ENCODE data around the gene GTF2E1. TPM values are rescaled to one million over a fixed set of nuclear protein-coding genes. Genes with fewer than 3 reads are reported as not detected.
A peak's percentile ranks its signal among the peaks of the same experiment; 100 is the strongest.

GTF2E1 gene
- total RNA-seq, 1 donor from 2014 or later: 78.2 TPM

GRCh38 chr3:120742849-120743365 lies 363 bp downstream of the GTF2E1 start:
- H2AFZ ChIP-seq (replicated peaks): peak overlapping the region; percentile 90
- H3K27me3 ChIP-seq: no peaks in the 10 kb centered on the region
- H3K27ac ChIP-seq: peak overlapping the region; percentile 32
- no peaks in the 10 kb centered on the region for H3K9me3 ChIP-seq (ENCODE audit: low read depth)
- H3K36me3 ChIP-seq: no peaks in the 10 kb centered on the region
- peak overlapping the region; percentile 98 for H3K27ac Mint-ChIP-seq
- H3K4me1 Mint-ChIP-seq: peaks cover 19% of the 10 kb centered on the region
- H3F3A ChIP-seq (ENCODE audit: low read depth): no peaks in the 10 kb centered on the region
- TF ChIP-seq CTCF (IDR thresholded peaks at IDR 0.05) (no peak), EZH2phosphoT487 (IDR thresholded peaks at IDR 0.05) (no peak), EZH2 (IDR thresholded peaks at IDR 0.05) (no peak)
- no peaks in the 10 kb centered on the region for H4K20me1 ChIP-seq (ENCODE audit: low read depth)
- peak overlapping the region; percentile 87 for H3K4me3 Mint-ChIP-seq
- H3K79me2 ChIP-seq (ENCODE audit: low read depth): peaks cover 58% of the 10 kb centered on the region
- peak overlapping the region; percentile 92 for H3K4me2 ChIP-seq
- peaks cover 2% of the 10 kb centered on the region for H3K9me3 Mint-ChIP-seq
- peaks cover 2% of the 10 kb centered on the region for H3K27me3 Mint-ChIP-seq (ENCODE audit: insufficient read depth, low read depth)
- H3K4me1 ChIP-seq: peaks cover 8% of the 10 kb centered on the region
- H3K4me3 ChIP-seq: peak overlapping the region; percentile 93
- peaks cover 7% of the 10 kb centered on the region for H3K36me3 Mint-ChIP-seq
- peak overlapping the region; percentile 86 for H3K9ac ChIP-seq
- no peak for DNase-seq (ENCODE audit: low spot score)

GRCh38 chr3:120743556-120744195 lies 1.1 kb downstream of the GTF2E1 start:
- no peak for DNase-seq (ENCODE audit: low spot score)

GRCh38 chr3:120745466-120745865 lies 2.9 kb downstream of the GTF2E1 start:
- TF ChIP-seq EZH2phosphoT487 (IDR thresholded peaks at IDR 0.05) (no peak), CTCF (IDR thresholded peaks at IDR 0.05) (no peak), EZH2 (IDR thresholded peaks at IDR 0.05) (no peak)
- no peak for DNase-seq (ENCODE audit: low spot score)
- Mint-ChIP-seq H3K27me3 (ENCODE audit: insufficient read depth, low read depth) (peaks cover 2% of the 10 kb centered on the region), H3K36me3 (peaks cover 8% of the 10 kb centered on the region), H3K4me1 (peaks cover 19% of the 10 kb centered on the region), H3K27ac (no peak overlapping the region), H3K4me3 (no peak overlapping the region), H3K9me3 (no peaks in the 10 kb centered on the region)
- H3K36me3 ChIP-seq: no peaks in the 10 kb centered on the region
- peaks cover 8% of the 10 kb centered on the region for H3K4me1 ChIP-seq
- H3F3A ChIP-seq (ENCODE audit: low read depth): no peaks in the 10 kb centered on the region
- no peak overlapping the region for H2AFZ ChIP-seq (replicated peaks)
- H3K9me3 ChIP-seq (ENCODE audit: low read depth): no peaks in the 10 kb centered on the region
- H3K79me2 ChIP-seq (ENCODE audit: low read depth): peaks cover 73% of the 10 kb centered on the region
- no peaks in the 10 kb centered on the region for H3K27me3 ChIP-seq
- H3K4me2 ChIP-seq: no peak overlapping the region
- no peak overlapping the region for H3K27ac ChIP-seq
- peaks cover 1% of the 10 kb centered on the region for H4K20me1 ChIP-seq (ENCODE audit: low read depth)
- H3K9ac ChIP-seq: no peak overlapping the region
- H3K4me3 ChIP-seq: no peak overlapping the region

More at GRCh38 chr3:120743556-120744195, 1.1 kb downstream of the GTF2E1 start:
- peaks cover 2% of the 10 kb centered on the region for H3K9me3 Mint-ChIP-seq
- Histone ChIP-seq H2AFZ (replicated peaks) (no peak overlapping the region), H3K27ac (no peak overlapping the region), H3K4me1 (peaks cover 8% of the 10 kb centered on the region), H3K4me3 (peak overlapping the region; percentile 93), H3K27me3 (no peaks in the 10 kb centered on the region), H4K20me1 (ENCODE audit: low read depth) (no peaks in the 10 kb centered on the region), H3K36me3 (no peaks in the 10 kb centered on the region), H3K9ac (peak overlapping the region; percentile 86), H3K79me2 (ENCODE audit: low read depth) (peaks cover 62% of the 10 kb centered on the region), H3K4me2 (peak overlapping the region; percentile 92), H3K9me3 (ENCODE audit: low read depth) (no peaks in the 10 kb centered on the region), H3F3A (ENCODE audit: low read depth) (no peaks in the 10 kb centered on the region)
- peak overlapping the region; percentile 3 for H3K27ac Mint-ChIP-seq
- TF ChIP-seq EZH2 (IDR thresholded peaks at IDR 0.05) (no peak), EZH2phosphoT487 (IDR thresholded peaks at IDR 0.05) (no peak), CTCF (IDR thresholded peaks at IDR 0.05) (no peak)
- H3K4me1 Mint-ChIP-seq: peaks cover 19% of the 10 kb centered on the region
- peaks cover 2% of the 10 kb centered on the region for H3K27me3 Mint-ChIP-seq (ENCODE audit: insufficient read depth, low read depth)
- H3K36me3 Mint-ChIP-seq: peaks cover 5% of the 10 kb centered on the region
- H3K4me3 Mint-ChIP-seq: peak overlapping the region; percentile 87
